T-helper 1 cell treated with Interleukin-12 subunit alpha and Interleukin-12 subunit beta and Interleukin-4 antibody, amounts not matched to agents 30 μg/mL and 1 μg/mL, for 36 hours (primary cell): Measurements from ENCODE around the gene CCNG2.

Experiments used
- H3K27ac Mint-ChIP-seq: one replicate; pipeline ENCODE4 v1.8.0; 2021; ENCODE audit warnings: mild to moderate bottlenecking, mixed read lengths
- H3K27me3 Mint-ChIP-seq: one replicate; pipeline ENCODE4 v1.8.0; 2021; ENCODE audit warnings: low read depth, mixed read lengths
- H3K36me3 Mint-ChIP-seq: one replicate; pipeline ENCODE4 v1.8.0; 2021; ENCODE audit warnings: low read depth, mixed read lengths
- H3K4me1 Mint-ChIP-seq: one replicate; pipeline ENCODE4 v1.8.0; 2021; ENCODE audit warnings: low read depth, mixed read lengths
- H3K4me3 Mint-ChIP-seq: one replicate; pipeline ENCODE4 v1.8.0; 2021; ENCODE audit warnings: mild to moderate bottlenecking, moderate library complexity, mixed read lengths
- H3K9me3 Mint-ChIP-seq: one replicate; pipeline ENCODE4 v1.8.0; 2021; ENCODE audit warnings: mixed read lengths

Gene CCNG2

DNA sequence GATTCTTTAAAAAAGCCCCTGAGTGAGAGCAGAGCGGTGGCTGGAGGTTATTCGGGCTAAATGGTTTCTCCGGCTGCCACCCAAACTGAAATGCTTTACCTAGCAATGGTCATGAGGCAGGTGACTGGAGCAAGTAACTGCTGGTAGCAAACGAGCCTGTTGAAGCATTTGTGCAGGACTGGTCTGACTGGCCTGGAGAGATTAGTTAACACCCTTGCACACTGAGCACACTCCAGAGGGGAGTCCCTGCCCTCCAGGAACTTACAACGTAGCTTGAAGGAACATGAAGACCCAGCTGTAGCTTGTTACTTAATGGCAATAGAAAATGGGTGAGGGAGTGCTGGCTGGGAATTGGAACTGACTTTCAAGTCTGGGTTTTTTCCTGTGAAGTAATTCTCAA lies 40.4 kb downstream of the CCNG2 start:
- H3K4me3 Mint-ChIP-seq: no peak overlapping the region
- H3K27ac Mint-ChIP-seq: no peak overlapping the region
- no peaks in the 10 kb centered on the region for H3K9me3 Mint-ChIP-seq
- peaks cover 12% of the 10 kb centered on the region for H3K27me3 Mint-ChIP-seq
- H3K4me1 Mint-ChIP-seq: peaks cover 16% of the 10 kb centered on the region
- no peaks in the 10 kb centered on the region for H3K36me3 Mint-ChIP-seq

DNA sequence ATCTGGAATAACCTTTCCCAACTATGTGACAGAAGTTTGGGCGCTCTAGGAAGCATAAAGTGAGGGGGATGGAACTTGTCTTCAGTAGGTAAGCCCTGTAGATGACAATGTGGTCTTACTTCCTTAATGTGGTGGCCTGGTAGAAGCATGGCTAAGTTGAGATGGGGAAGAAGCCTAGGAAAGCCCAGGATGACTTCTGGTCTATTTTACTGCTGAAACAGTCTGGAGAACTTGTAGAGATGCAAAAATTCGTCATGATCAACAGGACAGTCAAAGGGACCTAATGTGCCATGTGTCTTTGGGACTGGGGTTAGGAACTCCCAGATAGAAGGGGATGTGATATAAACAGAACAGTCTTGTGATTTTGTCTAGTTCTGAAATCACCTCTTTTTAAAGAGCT lies 40.8 kb downstream of the CCNG2 start:
- Mint-ChIP-seq H3K4me1 (peaks cover 19% of the 10 kb centered on the region), H3K27ac (no peak overlapping the region), H3K36me3 (no peaks in the 10 kb centered on the region), H3K9me3 (no peaks in the 10 kb centered on the region), H3K4me3 (no peak overlapping the region), H3K27me3 (peaks cover 12% of the 10 kb centered on the region)

DNA sequence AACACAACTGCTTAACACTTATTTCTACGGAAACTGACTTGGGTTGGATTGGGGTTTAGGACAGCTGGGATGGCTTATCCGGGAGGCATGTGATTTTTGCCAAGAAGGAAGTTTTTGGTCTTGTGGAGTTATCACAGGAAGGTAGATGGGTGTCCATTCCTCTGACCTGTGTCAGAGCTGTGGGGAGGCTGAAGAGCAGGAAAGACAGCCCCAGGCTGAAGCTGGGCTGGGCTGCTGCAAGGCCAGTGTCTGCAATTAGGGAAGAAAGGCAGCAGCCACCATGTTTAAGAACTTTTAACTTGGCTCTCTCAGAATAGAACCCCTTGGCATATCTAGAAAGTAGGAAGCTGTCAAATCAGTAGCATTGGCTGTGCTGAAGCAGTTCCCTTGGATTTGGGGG lies 42.3 kb downstream of the CCNG2 start:
- H3K36me3 Mint-ChIP-seq: no peaks in the 10 kb centered on the region
- H3K27me3 Mint-ChIP-seq: peaks cover 12% of the 10 kb centered on the region
- H3K27ac Mint-ChIP-seq: no peak overlapping the region
- H3K4me1 Mint-ChIP-seq: peaks cover 10% of the 10 kb centered on the region
- H3K9me3 Mint-ChIP-seq: no peaks in the 10 kb centered on the region
- H3K4me3 Mint-ChIP-seq: no peak overlapping the region

DNA sequence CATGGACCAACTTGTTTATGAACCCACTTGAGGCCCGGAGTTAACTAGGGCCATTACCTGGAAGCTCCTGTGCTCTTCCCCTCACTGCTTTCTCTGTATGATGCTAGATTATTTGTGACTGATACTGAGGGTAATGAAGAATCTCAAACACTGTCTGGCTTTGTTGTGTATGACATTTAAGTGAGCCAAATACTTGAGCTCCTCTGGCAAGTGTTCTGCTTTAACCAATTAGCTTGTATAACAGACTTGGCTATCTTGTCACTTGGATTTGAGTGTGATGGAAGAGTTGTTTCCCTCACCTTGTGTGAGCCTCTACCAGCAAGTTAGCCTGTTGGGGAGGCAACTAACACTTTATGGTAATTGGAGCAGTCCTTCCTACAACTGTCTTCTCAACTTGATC lies 42.7 kb downstream of the CCNG2 start:
- Mint-ChIP-seq H3K4me3 (no peak overlapping the region), H3K9me3 (no peaks in the 10 kb centered on the region), H3K4me1 (peaks cover 7% of the 10 kb centered on the region), H3K27me3 (peaks cover 12% of the 10 kb centered on the region), H3K27ac (no peak overlapping the region), H3K36me3 (no peaks in the 10 kb centered on the region)

DNA sequence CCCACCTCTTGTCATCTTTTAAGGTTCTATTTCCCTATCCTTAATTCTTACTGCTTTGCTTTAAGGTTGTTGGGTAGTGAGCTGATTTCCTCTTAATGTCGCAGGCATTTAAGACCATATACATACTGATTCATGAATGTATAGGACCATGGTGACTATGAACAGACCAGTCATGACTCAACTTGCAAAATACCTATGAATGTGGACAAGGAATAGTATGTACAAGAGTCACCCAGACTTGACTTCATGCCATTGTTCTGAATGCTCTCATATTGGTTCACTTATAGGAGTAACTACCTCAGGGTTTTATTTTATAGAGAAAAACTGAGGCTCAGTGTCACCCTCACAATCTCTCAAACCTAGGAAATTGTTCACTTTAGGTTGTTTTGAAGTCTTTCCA lies 44.3 kb downstream of the CCNG2 start:
- no peak overlapping the region for H3K27ac Mint-ChIP-seq
- no peaks in the 10 kb centered on the region for H3K36me3 Mint-ChIP-seq
- H3K27me3 Mint-ChIP-seq: peaks cover 18% of the 10 kb centered on the region
- H3K4me1 Mint-ChIP-seq: peaks cover 7% of the 10 kb centered on the region
- H3K4me3 Mint-ChIP-seq: no peak overlapping the region
- H3K9me3 Mint-ChIP-seq: no peaks in the 10 kb centered on the region

DNA sequence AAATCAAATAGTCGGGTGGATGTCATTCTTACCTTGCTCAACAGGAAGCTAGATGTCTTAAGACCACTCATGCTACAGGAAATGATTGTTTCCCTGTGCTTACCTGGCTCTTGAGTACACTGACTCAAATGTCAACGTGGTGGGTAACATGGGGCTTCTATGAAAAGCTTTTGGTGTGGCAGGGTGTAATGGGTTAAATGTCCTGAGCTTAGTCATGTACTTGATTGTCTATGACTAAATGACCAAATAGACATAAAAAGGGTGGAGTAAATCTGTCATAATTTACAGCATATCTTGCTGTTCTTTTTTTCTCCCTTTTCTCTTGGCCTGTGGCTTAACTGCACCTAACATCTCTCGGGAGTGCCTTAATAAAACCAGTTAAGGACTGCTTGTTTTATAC lies 44.9 kb downstream of the CCNG2 start:
- Mint-ChIP-seq H3K9me3 (no peaks in the 10 kb centered on the region), H3K4me3 (no peak overlapping the region), H3K27me3 (peaks cover 19% of the 10 kb centered on the region), H3K27ac (no peak overlapping the region), H3K36me3 (no peaks in the 10 kb centered on the region), H3K4me1 (peaks cover 7% of the 10 kb centered on the region)

DNA sequence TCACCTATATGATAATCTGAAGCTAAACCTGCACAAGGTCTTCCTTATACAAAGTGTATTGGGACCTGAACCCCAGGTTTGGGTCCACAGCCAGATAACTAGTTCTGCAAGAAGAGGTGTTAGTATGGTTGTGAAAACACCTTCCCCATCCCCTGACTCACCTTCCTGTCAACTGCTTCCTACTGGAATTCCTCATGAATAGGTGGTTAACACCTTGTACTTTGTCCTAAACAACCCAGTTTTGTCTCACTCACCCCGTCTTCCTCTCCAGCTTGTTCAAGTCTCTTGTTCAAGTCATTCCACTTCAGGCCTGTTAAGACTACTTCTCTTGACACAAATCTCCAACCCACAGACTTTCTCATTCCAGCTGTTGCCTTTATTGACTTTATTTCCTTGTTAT lies 45.5 kb downstream of the CCNG2 start:
- Mint-ChIP-seq H3K27ac (no peak overlapping the region), H3K4me3 (no peak overlapping the region), H3K9me3 (no peaks in the 10 kb centered on the region)

DNA sequence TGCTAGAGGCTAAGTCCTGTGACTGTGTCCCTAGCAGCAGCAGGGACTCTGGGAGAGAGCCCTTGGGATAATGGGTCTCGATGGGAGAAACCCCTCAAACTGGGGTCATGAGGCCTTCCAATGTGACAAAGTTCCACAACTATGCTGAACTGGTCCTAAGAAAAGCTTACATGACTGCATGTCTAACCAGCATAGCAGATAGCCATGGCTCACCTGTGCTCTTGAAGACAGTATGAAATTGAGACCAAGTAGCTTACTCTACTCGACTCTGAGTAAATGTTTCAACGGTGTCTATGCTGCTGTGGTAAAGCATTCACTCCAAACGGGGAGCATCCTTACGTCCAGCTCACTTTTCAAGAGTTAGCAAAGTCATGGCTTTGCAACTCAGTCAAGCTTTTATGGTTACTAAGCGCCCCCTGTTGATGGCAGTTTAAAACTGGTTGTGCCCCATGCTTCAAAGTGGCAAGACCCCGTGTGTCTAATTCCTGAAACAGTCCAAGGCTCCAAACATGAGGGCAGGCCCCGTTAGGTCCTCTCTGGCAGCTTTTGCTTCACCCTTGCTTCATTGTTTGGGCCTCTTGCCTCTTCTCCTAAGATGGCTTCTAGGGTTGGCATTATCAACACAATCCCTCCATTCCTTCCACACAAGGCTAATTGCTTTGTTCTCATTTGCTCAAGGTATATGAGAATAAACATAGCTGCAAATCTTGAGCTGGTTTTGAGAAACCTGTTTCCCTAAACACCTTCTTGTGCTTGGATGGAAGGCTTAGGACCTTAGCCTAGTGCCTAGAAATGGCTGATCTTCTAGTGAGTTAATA lies 46.6 kb downstream of the CCNG2 start:
- no peaks in the 10 kb centered on the region for H3K36me3 Mint-ChIP-seq
- no peak overlapping the region for H3K4me3 Mint-ChIP-seq
- no peak overlapping the region for H3K27ac Mint-ChIP-seq
- peaks cover 5% of the 10 kb centered on the region for H3K4me1 Mint-ChIP-seq
- H3K27me3 Mint-ChIP-seq: peaks cover 19% of the 10 kb centered on the region
- H3K9me3 Mint-ChIP-seq: no peaks in the 10 kb centered on the region

More for the DNA sequence above, 45.5 kb downstream of the CCNG2 start:
- no peaks in the 10 kb centered on the region for H3K36me3 Mint-ChIP-seq
- H3K4me1 Mint-ChIP-seq: peaks cover 5% of the 10 kb centered on the region
- peaks cover 19% of the 10 kb centered on the region for H3K27me3 Mint-ChIP-seq

DNA sequence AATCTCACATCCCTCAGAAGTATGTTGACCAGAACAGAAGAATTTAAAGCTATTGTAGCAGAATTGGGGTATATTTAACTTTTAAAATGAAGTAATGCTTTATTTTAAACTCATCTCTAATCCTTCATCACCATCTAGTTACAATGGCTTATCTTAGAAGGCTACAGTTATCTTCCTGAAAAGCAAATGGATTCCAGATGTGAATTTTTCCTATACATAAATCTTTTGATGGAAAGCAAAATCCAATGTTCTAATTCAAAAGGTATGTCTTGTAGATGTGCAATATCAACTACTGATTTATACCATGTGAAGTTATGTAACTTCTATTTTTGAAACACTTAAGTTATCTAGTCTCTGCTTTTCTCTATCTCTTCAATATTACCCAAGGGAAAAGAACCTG lies 47.6 kb downstream of the CCNG2 start:
- peaks cover 5% of the 10 kb centered on the region for H3K4me1 Mint-ChIP-seq
- no peaks in the 10 kb centered on the region for H3K9me3 Mint-ChIP-seq
- no peaks in the 10 kb centered on the region for H3K36me3 Mint-ChIP-seq
- H3K27ac Mint-ChIP-seq: no peak overlapping the region
- peaks cover 13% of the 10 kb centered on the region for H3K27me3 Mint-ChIP-seq
- H3K4me3 Mint-ChIP-seq: no peak overlapping the region

DNA sequence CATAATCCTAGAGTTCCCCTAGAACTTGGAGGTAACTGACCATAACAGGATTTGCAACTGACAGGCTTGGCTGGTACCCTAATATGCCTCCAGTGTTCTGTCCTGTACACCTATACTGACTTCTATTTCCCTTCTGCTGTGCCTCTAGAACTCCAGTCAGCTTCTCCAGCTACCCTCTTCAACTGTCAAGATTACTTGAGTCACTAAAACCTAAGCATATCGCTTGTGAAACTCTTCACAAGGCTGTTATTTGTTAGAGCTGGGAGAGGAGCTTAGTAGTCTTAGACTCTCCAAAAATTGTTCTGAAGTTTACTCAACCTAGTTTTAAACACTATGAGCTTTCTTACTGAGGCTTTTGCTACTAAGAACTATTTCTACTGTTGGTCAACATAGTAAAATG lies 52.0 kb downstream of the CCNG2 start:
- Mint-ChIP-seq H3K27me3 (peaks cover 8% of the 10 kb centered on the region), H3K27ac (no peak overlapping the region), H3K36me3 (no peaks in the 10 kb centered on the region), H3K9me3 (no peaks in the 10 kb centered on the region), H3K4me1 (no peaks in the 10 kb centered on the region), H3K4me3 (no peak overlapping the region)

DNA sequence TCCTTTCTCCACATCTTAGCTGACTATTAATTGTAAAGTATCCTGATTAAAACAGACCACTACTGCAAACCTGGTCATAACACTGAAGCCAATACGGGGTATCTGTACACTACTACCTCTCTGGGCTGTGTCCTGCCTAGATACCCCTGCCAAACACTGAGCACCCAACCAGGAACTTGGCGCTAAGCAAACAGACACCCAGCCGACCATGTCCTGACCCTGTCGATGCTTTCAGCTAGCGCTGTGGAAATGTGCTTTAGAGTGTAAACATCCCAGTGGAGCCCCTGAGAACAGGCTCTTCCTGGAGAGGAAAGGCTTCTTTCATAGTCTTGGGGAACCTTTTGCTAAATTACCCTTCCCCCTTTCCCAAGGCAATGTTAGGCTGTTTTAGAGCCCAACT lies 52.9 kb downstream of the CCNG2 start:
- H3K4me3 Mint-ChIP-seq: no peak overlapping the region
- peaks cover 9% of the 10 kb centered on the region for H3K27me3 Mint-ChIP-seq
- H3K4me1 Mint-ChIP-seq: no peaks in the 10 kb centered on the region
- H3K9me3 Mint-ChIP-seq: no peaks in the 10 kb centered on the region
- no peaks in the 10 kb centered on the region for H3K36me3 Mint-ChIP-seq
- H3K27ac Mint-ChIP-seq: no peak overlapping the region

DNA sequence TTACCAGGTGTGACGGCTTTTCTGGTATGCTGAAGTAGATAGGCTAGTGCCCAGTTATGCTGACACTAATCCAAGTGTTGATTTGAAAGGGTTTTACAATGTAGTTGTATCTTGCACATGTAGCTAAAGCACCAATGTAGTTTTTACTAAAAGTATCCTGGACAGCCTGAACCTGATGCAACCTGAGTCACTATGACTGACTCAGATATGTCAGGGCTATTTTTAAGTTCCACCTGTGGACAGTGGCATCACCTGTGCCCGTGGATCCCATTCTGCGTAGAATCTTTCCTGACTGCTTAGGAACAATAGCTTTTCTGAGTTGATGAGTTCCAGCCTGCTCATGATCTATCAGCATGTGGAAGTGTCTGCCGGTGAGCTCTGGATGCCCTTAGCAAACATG lies 58.1 kb downstream of the CCNG2 start:
- Mint-ChIP-seq H3K4me3 (no peak overlapping the region), H3K27me3 (peaks cover 13% of the 10 kb centered on the region), H3K9me3 (no peaks in the 10 kb centered on the region), H3K4me1 (no peaks in the 10 kb centered on the region), H3K27ac (no peak overlapping the region), H3K36me3 (no peaks in the 10 kb centered on the region)

DNA sequence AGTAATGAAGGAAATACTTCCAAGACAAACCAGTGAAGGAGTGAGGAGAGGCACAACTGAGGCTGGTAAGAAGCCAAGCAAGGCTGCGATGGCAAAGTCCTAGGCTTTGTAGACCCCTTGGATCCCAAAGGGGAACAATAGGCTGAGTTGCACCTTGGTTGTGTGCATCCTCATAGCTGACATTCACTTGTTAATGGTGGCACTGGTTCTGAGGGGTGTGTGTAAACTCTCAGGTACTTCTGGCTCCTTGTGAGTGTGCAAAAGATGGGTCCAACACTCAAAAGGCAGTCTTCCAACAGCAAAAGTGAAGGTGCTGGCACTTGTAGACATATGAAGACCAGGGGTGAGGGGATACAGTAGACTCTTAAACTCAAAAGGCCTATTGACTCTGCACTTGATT lies 60.5 kb downstream of the CCNG2 start:
- Mint-ChIP-seq H3K27ac (no peak overlapping the region), H3K27me3 (peaks cover 15% of the 10 kb centered on the region), H3K36me3 (no peaks in the 10 kb centered on the region), H3K4me3 (no peak overlapping the region), H3K9me3 (no peaks in the 10 kb centered on the region), H3K4me1 (no peaks in the 10 kb centered on the region)

DNA sequence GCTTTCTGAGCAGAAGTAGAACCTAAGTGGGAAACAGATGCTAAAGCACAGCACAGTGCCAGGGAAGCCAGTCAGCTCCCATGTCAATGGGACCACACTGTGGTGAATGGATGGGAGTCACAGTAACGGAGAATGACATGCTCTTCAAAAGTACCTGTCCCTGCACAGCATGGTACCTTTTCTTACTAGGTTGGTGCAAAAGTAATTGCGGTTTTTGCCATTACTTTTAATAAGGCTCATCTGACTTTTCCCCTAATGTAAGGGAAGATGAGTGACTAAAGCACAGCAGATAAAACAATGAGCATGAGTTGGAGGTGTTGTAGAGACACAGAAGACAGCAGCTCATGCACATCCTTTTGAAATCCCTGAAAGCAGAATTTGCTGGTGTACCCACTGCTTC lies 62.3 kb downstream of the CCNG2 start:
- peaks cover 19% of the 10 kb centered on the region for H3K27me3 Mint-ChIP-seq
- H3K27ac Mint-ChIP-seq: no peak overlapping the region
- no peaks in the 10 kb centered on the region for H3K4me1 Mint-ChIP-seq
- H3K4me3 Mint-ChIP-seq: no peak overlapping the region
- H3K9me3 Mint-ChIP-seq: no peaks in the 10 kb centered on the region
- no peaks in the 10 kb centered on the region for H3K36me3 Mint-ChIP-seq
